K562 (cell line): ENCODE results near the gene KMT5C. TPM values are rescaled to one million over a fixed set of nuclear protein-coding genes. Genes with fewer than 3 reads are reported as not detected.

ENCODE experiments used
- polyA plus RNA-seq, 8 experiments: library from polyadenylated mRNA; depleted of rRNA in 4 of 8; stranded (reverse) in 5 of 8; unstranded in 3 of 8; fragments of >200 nt; fragmentation: Nextera tagmentation in 2 of 8; fragmentation: Illumina TruSeq in 1 of 8; extraction: Ambion mirVana in 2 of 8; extraction: Trizol in 1 of 8; gene quantifications; 2 replicates each; pipeline versions ENCODE4 v1.2.1 to v1.2.3, GENCODE V29; 2011 to 2014; ENCODE audit warnings: inconsistent platforms in 1 of 8, missing spikeins in 1 of 8
- total RNA-seq, 7 experiments: library from RNA; depleted of rRNA in 6 of 7; stranded (reverse); fragments of >200 nt in 6 of 7; fragmentation: Illumina TruSeq in 2 of 7; extraction: Trizol in 2 of 7; gene quantifications; 2 replicates each; pipeline versions ENCODE4 v1.2.1 to v1.2.3, GENCODE V29; 2011 to 2021; ENCODE audit warnings: low replicate concordance in 1 of 7
- TF ChIP-seq, protein P1 (sequence below): fragments of 450-650 bp; IDR thresholded peaks from 2 replicates; pipeline ENCODE4 v1.6.1; 2017; ENCODE audit warnings: antibody characterized with exemption, mild to moderate bottlenecking
- TF ChIP-seq, protein P2 (sequence below): sonication (generic); formaldehyde crosslinking; IDR thresholded peaks from 2 replicates; pipeline ENCODE4 v1.9.0; 2022; ENCODE audit warnings: mild to moderate bottlenecking, missing genetic modification reagents

KMT5C gene
- total and polyA plus RNA-seq, 9 of the 15 experiments (the other 6 are each of a cell fraction or from before 2014, with no cell fraction given): 0.15 to 53.5 (median 16.6) TPM

DNA sequence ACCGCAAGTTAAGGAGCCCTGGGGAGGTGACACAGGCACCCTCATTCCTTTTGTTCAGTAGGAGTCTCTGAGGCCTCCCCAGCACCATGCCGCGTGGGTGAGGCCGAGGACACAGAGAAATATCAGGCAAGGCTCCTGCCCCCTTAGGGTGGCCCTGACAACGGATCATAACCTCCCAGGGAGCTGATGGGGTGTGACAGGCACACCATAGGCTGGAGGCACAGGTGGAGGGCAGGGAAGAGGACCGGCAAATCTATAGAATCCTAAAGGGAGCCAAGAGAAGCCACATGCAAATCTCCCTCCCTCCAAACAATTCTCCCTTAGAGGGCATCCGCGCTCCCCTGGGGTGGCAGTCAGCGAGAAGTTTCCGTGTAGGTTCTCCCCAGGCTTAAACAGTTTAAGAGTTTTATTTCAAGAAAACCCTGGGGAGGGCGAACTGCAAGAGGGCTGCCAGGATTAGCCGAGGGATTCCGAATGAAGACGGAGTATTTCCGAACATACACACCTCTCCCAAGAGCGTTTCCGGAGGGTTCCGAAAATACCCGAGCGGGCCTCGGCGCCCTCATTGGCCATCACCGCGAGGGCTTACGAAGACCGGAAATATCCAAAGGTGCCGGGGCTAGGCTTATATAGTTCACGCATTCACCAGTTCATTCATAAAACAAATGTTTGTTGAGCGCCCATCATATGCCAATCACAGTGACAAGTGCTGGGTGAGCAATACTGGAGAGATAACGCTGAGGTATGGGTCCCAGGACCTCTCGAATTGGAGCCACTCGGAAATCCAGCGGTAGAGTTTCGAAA, 45.4 kb downstream of the KMT5C start (continued):
- TF ChIP-seq, protein P1, sequence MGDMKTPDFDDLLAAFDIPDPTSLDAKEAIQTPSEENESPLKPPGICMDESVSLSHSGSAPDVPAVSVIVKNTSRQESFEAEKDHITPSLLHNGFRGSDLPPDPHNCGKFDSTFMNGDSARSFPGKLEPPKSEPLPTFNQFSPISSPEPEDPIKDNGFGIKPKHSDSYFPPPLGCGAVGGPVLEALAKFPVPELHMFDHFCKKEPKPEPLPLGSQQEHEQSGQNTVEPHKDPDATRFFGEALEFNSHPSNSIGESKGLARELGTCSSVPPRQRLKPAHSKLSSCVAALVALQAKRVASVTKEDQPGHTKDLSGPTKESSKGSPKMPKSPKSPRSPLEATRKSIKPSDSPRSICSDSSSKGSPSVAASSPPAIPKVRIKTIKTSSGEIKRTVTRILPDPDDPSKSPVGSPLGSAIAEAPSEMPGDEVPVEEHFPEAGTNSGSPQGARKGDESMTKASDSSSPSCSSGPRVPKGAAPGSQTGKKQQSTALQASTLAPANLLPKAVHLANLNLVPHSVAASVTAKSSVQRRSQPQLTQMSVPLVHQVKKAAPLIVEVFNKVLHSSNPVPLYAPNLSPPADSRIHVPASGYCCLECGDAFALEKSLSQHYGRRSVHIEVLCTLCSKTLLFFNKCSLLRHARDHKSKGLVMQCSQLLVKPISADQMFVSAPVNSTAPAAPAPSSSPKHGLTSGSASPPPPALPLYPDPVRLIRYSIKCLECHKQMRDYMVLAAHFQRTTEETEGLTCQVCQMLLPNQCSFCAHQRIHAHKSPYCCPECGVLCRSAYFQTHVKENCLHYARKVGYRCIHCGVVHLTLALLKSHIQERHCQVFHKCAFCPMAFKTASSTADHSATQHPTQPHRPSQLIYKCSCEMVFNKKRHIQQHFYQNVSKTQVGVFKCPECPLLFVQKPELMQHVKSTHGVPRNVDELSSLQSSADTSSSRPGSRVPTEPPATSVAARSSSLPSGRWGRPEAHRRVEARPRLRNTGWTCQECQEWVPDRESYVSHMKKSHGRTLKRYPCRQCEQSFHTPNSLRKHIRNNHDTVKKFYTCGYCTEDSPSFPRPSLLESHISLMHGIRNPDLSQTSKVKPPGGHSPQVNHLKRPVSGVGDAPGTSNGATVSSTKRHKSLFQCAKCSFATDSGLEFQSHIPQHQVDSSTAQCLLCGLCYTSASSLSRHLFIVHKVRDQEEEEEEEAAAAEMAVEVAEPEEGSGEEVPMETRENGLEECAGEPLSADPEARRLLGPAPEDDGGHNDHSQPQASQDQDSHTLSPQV: peak; percentile 64
- TF ChIP-seq, protein P2, sequence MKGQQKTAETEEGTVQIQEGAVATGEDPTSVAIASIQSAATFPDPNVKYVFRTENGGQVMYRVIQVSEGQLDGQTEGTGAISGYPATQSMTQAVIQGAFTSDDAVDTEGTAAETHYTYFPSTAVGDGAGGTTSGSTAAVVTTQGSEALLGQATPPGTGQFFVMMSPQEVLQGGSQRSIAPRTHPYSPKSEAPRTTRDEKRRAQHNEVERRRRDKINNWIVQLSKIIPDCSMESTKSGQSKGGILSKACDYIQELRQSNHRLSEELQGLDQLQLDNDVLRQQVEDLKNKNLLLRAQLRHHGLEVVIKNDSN: no peak
